ENCODE results near the gene FMN1. TPM values are rescaled to one million over a fixed set of nuclear protein-coding genes. Genes with fewer than 3 reads are reported as not detected.

FMN1 gene
- total and polyA plus RNA-seq, 10 of the 15 experiments (the other 5 are each of a cell fraction or from before 2014, with no cell fraction given), result 0.05 to 0.16 (median 0.08) TPM; not detected in 4

- no peaks in the 10 kb centered on the region for H3K27me3 ChIP-seq (replicated peaks in 1 of 2; ENCODE audit: control insufficient read depth in 2 of 2, insufficient read depth in 2 of 2, low read length in 1 of 2)
- RAD21 ChIA-PET (ENCODE audit: unreplicated experiment), result interaction anchor here (1.1 to 1.2 kb wide), 2 partner anchors 10 to 112 kb away, joined by 3 read pairs; no protein-coding TSS in a partner anchor
- H3K4me2 ChIP-seq (ENCODE audit: control insufficient read depth, insufficient read depth), result no peak overlapping the region
- ATAC-seq (no peak), FAIRE-seq (no peak), DNase-seq (ENCODE audit: low read depth, low spot score) (no peak)
- BruUV-seq (replicated peaks), result no TSS peak
- SMC1A ChIA-PET (ENCODE audit: uncharacterized antibody, unreplicated experiment), result interaction anchor here (1.0 to 2.0 kb wide), 4 partner anchors 9 to 42 kb away, joined by 3 to 7 read pairs (median 4); no protein-coding TSS in a partner anchor
- no peaks in the 10 kb centered on the region for H3K9me3 ChIP-seq (replicated peaks; ENCODE audit: control insufficient read depth, insufficient read depth, low read length)
- WGBS (ENCODE audit: insufficient coverage, insufficient replicate concordance, low lambda C conversion rate, missing lambda C conversion rate), result 60% methylated on average over 4 of the region's 4 CpGs
- no peaks in the 10 kb centered on the region for H3K36me3 ChIP-seq (ENCODE audit: control insufficient read depth in 2 of 2, insufficient read depth in 2 of 2, low read length in 1 of 2)
- H4K20me1 ChIP-seq (ENCODE audit: control insufficient read depth, insufficient read depth), result no peaks in the 10 kb centered on the region
- POLR2A ChIA-PET, result interaction anchor here (0.5 kb wide), 1 partner anchor 287 kb away, joined by 3 read pairs; no protein-coding TSS in a partner anchor
- no peaks in the 10 kb centered on the region for H3K4me1 ChIP-seq (ENCODE audit: control insufficient read depth, insufficient read depth, low read length)
- intact Hi-C loops (cut with micrococcal nuclease; ENCODE audit: unreplicated experiment), result no loop called here
- H3K4me3 ChIP-seq, result no peak overlapping the region
- no peak overlapping the region for H2AFZ ChIP-seq (ENCODE audit: control insufficient read depth, low read depth, low read length)
- H3K9ac ChIP-seq (ENCODE audit: control insufficient read depth, insufficient read depth, low read length), result no peak overlapping the region
- no peaks in the 10 kb centered on the region for H3K79me2 ChIP-seq (ENCODE audit: control insufficient read depth, insufficient read depth, low read length)
- H3K27ac ChIP-seq (ENCODE audit: control insufficient read depth, insufficient read depth), result no peak overlapping the region
- CTCF ChIA-PET, result interaction anchor here (1.0 to 3.7 kb wide), 4 partner anchors 10 to 101 kb away, joined by 3 to 25 read pairs (median 6); no protein-coding TSS in a partner anchor
- in situ Hi-C loops (cut with MboI), result no loop called here
- TF ChIP-seq BHLHE40 (IDR thresholded peaks at IDR 0.05; ENCODE audit: borderline replicate concordance in 1 of 2, low read depth in 2 of 2, low read length in 1 of 2), result no peak
- TF ChIP-seq ZNF384 (IDR thresholded peaks at IDR 0.05; ENCODE audit: borderline replicate concordance, low read depth, low read length), result no peak
- TF ChIP-seq SKIL (IDR thresholded peaks at IDR 0.05; ENCODE audit: low read depth, poor library complexity, severe bottlenecking), result no peak
- TF ChIP-seq BACH1 (IDR thresholded peaks at IDR 0.05; ENCODE audit: borderline replicate concordance), result no peak
- no peak for TF ChIP-seq NKRF (conservative IDR thresholded peaks at IDR 0.05)
- TF ChIP-seq ZNF217 (IDR thresholded peaks at IDR 0.05), result no peak
- TF ChIP-seq FOXK2 (IDR thresholded peaks at IDR 0.05), result no peak
- TF ChIP-seq E4F1 (IDR thresholded peaks at IDR 0.05; ENCODE audit: borderline replicate concordance, partially characterized antibody), result no peak
- TF ChIP-seq MLLT1 (IDR thresholded peaks at IDR 0.05), result no peak
- no peak for TF ChIP-seq POLR2AphosphoS2 (IDR thresholded peaks at IDR 0.05; ENCODE audit: low read depth, low read length)
- no peak for TF ChIP-seq NR2F1 (conservative IDR thresholded peaks at IDR 0.05)
- no peak for TF ChIP-seq RB1 (IDR thresholded peaks at IDR 0.05; ENCODE audit: borderline replicate concordance)
- TF ChIP-seq PML (IDR thresholded peaks at IDR 0.05; ENCODE audit: low read length), result no peak
- no peak for TF ChIP-seq SMARCA5 (IDR thresholded peaks at IDR 0.05)
Measured at GRCh38 chr15:32946210-32946609, 248.3 kb downstream of the FMN1 start.

All from GM12878 (cell line).